Kidney (tissue), 14 donors: ENCODE data around the gene B3GALT6. TPM values are rescaled to one million over a fixed set of nuclear protein-coding genes. Genes with fewer than 3 reads are reported as not detected.

Experiments
- DNase-seq, 5 donors: peaks; one replicate each; pipeline ENCODE4 v3.0.0-alpha.2; 2013 to 2020
- FAIRE-seq: peaks from 2 replicates; lab custom pipeline; 2012; peaks lifted over from hg19 to GRCh38; lab: Jason Lieb, UNC
- H3K27ac ChIP-seq, 2 donors: one replicate each; pipeline ENCODE4 v1.7.0; 2013; ENCODE audit warnings: low read depth in 2 of 2, low read length in 2 of 2, inconsistent platforms in 1 of 2
- H3K27me3 ChIP-seq: one replicate; pipeline ENCODE4 v1.7.1; 2013; ENCODE audit warnings: low read length, inconsistent platforms; ENCODE audit not compliant: control insufficient read depth, insufficient read depth
- H3K36me3 ChIP-seq, 3 donors: one replicate each; pipeline versions ENCODE4 v1.7.0 to v1.7.1; 2013; ENCODE audit warnings: low read length in 3 of 3, control low read depth in 1 of 3, inconsistent platforms in 1 of 3; ENCODE audit not compliant: insufficient read depth in 3 of 3, control insufficient read depth in 2 of 3
- H3K4me1 ChIP-seq, 3 donors: one replicate each; pipeline versions ENCODE4 v1.7.0 to v1.7.1; 2013; ENCODE audit warnings: low read length in 3 of 3, inconsistent platforms in 1 of 3, low read depth in 1 of 3; ENCODE audit not compliant: control insufficient read depth in 2 of 3, insufficient read depth in 2 of 3
- H3K4me3 ChIP-seq, 3 donors: one replicate each; pipeline versions ENCODE4 v1.7.0 to v1.8.1; 2013; ENCODE audit warnings: low read length in 3 of 3, control low read depth in 1 of 3, inconsistent platforms in 1 of 3
- H3K9ac ChIP-seq, 3 donors: one replicate each; pipeline versions ENCODE4 v1.7.0 to v1.7.1; 2013; ENCODE audit warnings: low read length in 3 of 3, control low read depth in 1 of 3, inconsistent platforms in 1 of 3
- H3K9me3 ChIP-seq, 3 donors: one replicate each; pipeline versions ENCODE4 v1.7.0 to v1.7.1; 2013; ENCODE audit warnings: low read length in 3 of 3, control low read depth in 1 of 3, inconsistent platforms in 1 of 3; ENCODE audit not compliant: control insufficient read depth in 2 of 3, insufficient read depth in 1 of 3
- CTCF ChIP-seq: IDR thresholded peaks from 3 replicates; pipeline ENCODE4 v1.5.1; 2012; ENCODE audit warnings: mild to moderate bottlenecking, moderate library complexity, borderline replicate concordance; ENCODE audit not compliant: insufficient read depth; ENCODE audit errors: extremely low read depth
- intact Hi-C: fragments of 100-400 bp; cut with DNase I; formaldehyde crosslinking; loops from one replicate; pipeline ENCODE4 v1.11.1; 2022
- polyA plus RNA-seq: library from polyadenylated mRNA; stranded (reverse); fragments of 350-450 nt; fragmentation: Illumina TruSeq; extraction: RNeasy Lipid Tissue Mini Kit (QIAGEN cat#74804); gene quantifications from one replicate; pipeline ENCODE4 v1.2.3, GENCODE V29; 2014; ENCODE audit warnings: low read depth, low replicate concordance; ENCODE audit not compliant: insufficient read depth
- total RNA-seq: library from RNA; stranded (reverse); fragmentation: NEBNext Ultra II Directional; extraction: Animal tissue kit (Norgen Biotek cat#: 25700); gene quantifications from one replicate; pipeline ENCODE4 v1.2.1, GENCODE V29; 2021
- donor health status: control.
- donor health status: control.
- donor health status: control.
- donor health status: control.
- donor health status: control.
- donor health status: DM: yes; HTN: yes; CAD: no.
- donor health status: Normal renal cell carcinoma (clear cell type).

Gene B3GALT6
- total and polyA plus RNA-seq, 2 donors from 2014 or later, result 13.7 to 20.3 TPM

- intact Hi-C loops, result no loop called here
- peak overlapping the region; percentile 13 to 91 (median 26) for H3K9ac ChIP-seq
- no peak for FAIRE-seq
- DNase-seq, result peak in 2 of 5 donors; percentile 58 to 88
- H3K27ac ChIP-seq, result peak overlapping the region; percentile 51 to 52
- H3K36me3 ChIP-seq, result peaks cover 0 to 5% (median 0%) of the 10 kb centered on the region in 3 donors
- peaks cover 0 to 29% (median 25%) of the 10 kb centered on the region in 3 donors for H3K4me1 ChIP-seq
- H3K4me3 ChIP-seq, result peak overlapping the region; percentile 62 to 87 (median 70)
- TF ChIP-seq CTCF, result no peak
- no peaks in the 10 kb centered on the region for H3K9me3 ChIP-seq
- H3K27me3 ChIP-seq, result no peaks in the 10 kb centered on the region
These were observed 40.5 kb downstream of the B3GALT6 start for GRCh38 chr1:1272341-1273208.

- DNase-seq (peak in 2 of 5 donors; percentile 64 to 81), FAIRE-seq (no peak)
- Histone ChIP-seq H3K27ac (peak overlapping the region; percentile 51 to 52), H3K9me3 (no peaks in the 10 kb centered on the region), H3K4me1 (peaks cover 0 to 29% (median 25%) of the 10 kb centered on the region in 3 donors), H3K9ac (peak overlapping the region; percentile 13 to 91 (median 13)), H3K36me3 (peaks cover 0 to 5% (median 0%) of the 10 kb centered on the region in 3 donors), H3K4me3 (peak overlapping the region; percentile 62 to 87 (median 70)), H3K27me3 (no peaks in the 10 kb centered on the region)
- intact Hi-C loops, result no loop called here
- TF ChIP-seq CTCF, result no peak
These were observed 41.1 kb downstream of the B3GALT6 start for GRCh38 chr1:1273209-1273511.

GRCh38 chr1:1273512-1274298 is 41.7 kb downstream of the B3GALT6 start, which contains the start of gene UBE2J2:
Gene UBE2J2, minus strand, starts transcription at chr1:1273854. Its CDS starts 5,862 bp downstream, at chr1:1267992.
- FAIRE-seq, result no peak
- H3K9ac ChIP-seq, result peak within 1 kb of the TSS; percentile 26 to 91 (median 61)
- no peaks in the 10 kb centered on the region for H3K27me3 ChIP-seq
- no peak for TF ChIP-seq CTCF
- peaks cover 0 to 5% (median 0%) of the 10 kb centered on the region in 3 donors for H3K36me3 ChIP-seq
- H3K4me1 ChIP-seq, result peaks cover 0 to 29% (median 25%) of the 10 kb centered on the region in 3 donors
- no peaks in the 10 kb centered on the region for H3K9me3 ChIP-seq
- intact Hi-C loops, result no loop called here
- peak; percentile 94 to 99 (median 96) for DNase-seq
- peak within 1 kb of the TSS; percentile 51 to 52 for H3K27ac ChIP-seq
- peak within 1 kb of the TSS; percentile 62 to 87 (median 70) for H3K4me3 ChIP-seq
